ENCODE results near the gene KBTBD12.

The KBTBD12 gene

GRCh38 chr3:128021768-128022372 is 106.8 kb downstream of the KBTBD12 start:
- no peak for DNase-seq

DNA sequence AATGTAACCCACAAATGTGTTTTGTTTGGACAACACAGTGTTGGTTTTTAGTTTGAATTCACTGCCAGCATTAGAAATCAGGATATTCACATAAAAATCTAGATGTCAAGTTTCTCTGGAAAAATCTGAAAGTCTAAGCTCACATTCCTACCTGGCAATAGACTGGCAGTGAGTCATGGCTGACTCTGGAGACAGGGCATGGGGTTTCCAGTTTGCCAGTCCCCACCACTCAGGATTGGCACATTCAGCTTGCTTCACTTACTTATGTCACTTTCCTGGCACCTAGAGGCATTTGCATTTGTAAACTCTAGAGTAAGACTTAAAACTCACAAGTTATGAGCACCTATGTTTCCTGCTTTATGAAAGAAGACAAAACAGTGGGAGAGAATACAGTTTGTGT is 118.1 kb downstream of the KBTBD12 start:
- no peak for DNase-seq

DNA sequence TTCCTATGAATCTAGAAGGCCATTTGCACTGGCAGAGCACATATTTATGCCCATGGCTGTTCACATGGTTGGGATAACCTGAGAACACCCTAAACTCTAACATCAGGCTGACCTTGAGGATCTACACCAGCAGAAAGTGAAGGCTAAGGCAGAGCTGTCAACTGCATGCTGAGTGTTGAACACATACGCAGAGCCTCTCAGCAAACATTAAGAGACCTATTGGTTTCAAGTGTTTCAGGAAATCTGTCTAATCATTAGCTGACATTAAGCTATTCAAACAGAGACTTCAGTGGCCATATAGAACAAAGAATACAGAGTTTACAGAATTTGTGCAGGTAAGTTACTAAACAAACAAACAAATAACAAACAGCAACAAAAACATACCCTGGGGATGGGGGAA is 121.1 kb downstream of the KBTBD12 start:
- DNase-seq, result no peak

Measured in NCI-H2107 (cell line).